ENCODE data around the gene TFCP2. TPM values are rescaled to one million over a fixed set of nuclear protein-coding genes. Genes with fewer than 3 reads are reported as not detected.

TFCP2 gene
- total and polyA plus RNA-seq, 10 donors = 10.2 to 33.1 (median 24.0) TPM

DNA sequence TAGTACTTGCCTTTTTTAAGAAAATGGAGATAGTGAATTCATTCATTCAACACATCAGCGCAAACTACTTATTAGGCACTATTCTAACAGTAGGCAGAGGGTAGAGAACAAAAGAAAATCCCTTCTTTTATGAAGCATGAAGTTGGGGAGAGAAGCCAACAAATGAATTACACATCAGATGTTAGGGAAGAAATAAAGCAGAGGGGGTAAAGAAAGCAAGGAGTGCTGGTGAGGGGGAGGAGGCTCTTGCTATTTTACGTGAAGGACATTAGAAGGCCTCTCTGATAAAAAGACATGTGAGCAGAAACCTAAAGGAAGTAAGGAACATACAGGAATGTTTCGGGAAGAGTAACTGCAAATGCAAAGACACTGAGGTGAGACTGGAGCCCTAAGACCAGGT is 22.2 kb downstream of the TFCP2 start:
- peaks cover 0 to 3% (median 0%) of the 10 kb centered on the region in 6 donors for H3K36me3 ChIP-seq
- DNase-seq = no peak
- H3K9me3 ChIP-seq = no peaks in the 10 kb centered on the region
- H3K4me1 ChIP-seq = peaks cover 0 to 16% (median 0%) of the 10 kb centered on the region in 6 donors
- no peak overlapping the region for H3K27ac ChIP-seq
- TF ChIP-seq POLR2A (IDR thresholded peaks at IDR 0.05) = no peak
- intact Hi-C loops (cut with DNase I; ENCODE audit: low total_unique reads) = no loop called here
- 62 to 63% (median 62%) methylated on average over 3 of the region's 3 CpGs for WGBS, 5 donors
- H3K27me3 ChIP-seq (replicated peaks in 1 of 7) = no peaks in the 10 kb centered on the region
- H3K4me3 ChIP-seq = no peak overlapping the region

GRCh38 chr12:51147309-51147708 is 25.6 kb downstream of the TFCP2 start:
- H3K27ac ChIP-seq = no peak overlapping the region
- H3K4me1 ChIP-seq = peaks cover 0 to 10% (median 0%) of the 10 kb centered on the region in 6 donors
- 74 to 97% (median 85%) methylated on average over 1 of the region's 1 CpG for whole genome bisulfite sequencing, 5 donors
- H3K36me3 ChIP-seq = peaks cover 0 to 12% (median 0%) of the 10 kb centered on the region in 6 donors
- no peak for TF ChIP-seq POLR2A (IDR thresholded peaks at IDR 0.05)
- no peaks in the 10 kb centered on the region for H3K27me3 ChIP-seq (replicated peaks in 1 of 7)
- intact Hi-C loops (cut with DNase I; ENCODE audit: low total_unique reads) = no loop called here
- no peaks in the 10 kb centered on the region for H3K9me3 ChIP-seq
- H3K4me3 ChIP-seq = no peak overlapping the region
- DNase-seq = no peak

DNA sequence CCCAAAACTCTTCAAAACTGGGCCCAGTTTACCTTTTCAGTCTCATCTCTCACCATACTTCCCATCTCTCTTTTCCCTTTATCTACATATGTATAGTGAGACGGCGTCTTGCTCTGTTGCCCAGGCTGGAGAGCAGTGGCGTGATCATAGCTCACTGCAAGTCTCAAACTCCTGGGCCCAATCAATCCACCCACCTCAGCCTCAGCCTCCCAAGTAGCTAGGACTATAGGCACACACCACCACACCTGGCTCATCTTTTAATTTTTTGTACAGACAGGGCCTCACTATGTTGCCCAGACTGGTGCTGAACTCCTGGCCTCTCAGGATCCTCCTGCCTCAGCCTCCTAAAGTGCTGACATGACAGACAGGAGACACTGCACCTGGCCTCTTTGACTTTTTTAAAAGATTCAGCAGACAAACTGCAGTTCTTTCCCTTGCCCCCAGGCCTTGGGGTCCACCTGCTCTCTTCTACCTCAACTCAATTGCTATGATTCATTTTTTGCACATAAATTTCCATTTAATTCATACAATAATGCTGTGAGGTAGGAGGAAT is 33.6 kb downstream of the TFCP2 start:
- intact Hi-C loops (cut with DNase I; ENCODE audit: low total_unique reads) = no loop called here
- WGBS, 5 donors = 64 to 100% (median 99%) methylated on average over 3 of the region's 3 CpGs
- Histone ChIP-seq H3K27me3 (replicated peaks in 1 of 7) (no peaks in the 10 kb centered on the region), H3K9me3 (no peaks in the 10 kb centered on the region), H3K36me3 (peaks cover 0 to 49% (median 9%) of the 10 kb centered on the region in 6 donors), H3K27ac (no peak overlapping the region), H3K4me1 (no peaks in the 10 kb centered on the region), H3K4me3 (no peak overlapping the region)
- no peak for TF ChIP-seq POLR2AphosphoS5 (IDR thresholded peaks at IDR 0.05)
- no peak for TF ChIP-seq CTCF (IDR thresholded peaks at IDR 0.05 in 8 of 11, conservative IDR thresholded peaks at IDR 0.05 in 3 of 11)
- no peak for TF ChIP-seq POLR2A (IDR thresholded peaks at IDR 0.05)
- no peak for DNase-seq

DNA sequence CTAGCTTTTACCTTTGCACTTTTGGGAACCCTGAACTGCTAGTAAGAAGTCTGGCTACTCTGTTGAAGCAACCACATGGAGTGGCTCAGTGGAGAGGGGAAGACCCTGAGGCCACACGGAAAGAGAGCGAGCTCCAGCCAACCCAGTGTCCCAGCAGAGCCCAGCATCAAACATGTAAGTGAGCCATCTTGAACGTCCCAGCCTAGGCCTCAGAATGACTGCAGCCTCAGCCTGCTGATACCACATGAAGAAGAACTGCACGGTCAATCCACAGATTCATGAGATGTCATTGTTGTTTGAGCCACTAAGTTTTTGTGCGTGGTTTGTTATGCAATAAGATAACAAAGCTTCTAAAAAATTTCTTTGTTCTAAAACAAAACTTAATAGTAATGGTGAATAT is 40.2 kb downstream of the TFCP2 start:
- intact Hi-C loops (cut with DNase I; ENCODE audit: low total_unique reads) = no loop called here
- DNase-seq = no peak
- H3K4me3 ChIP-seq = no peak overlapping the region
- H3K9me3 ChIP-seq = no peaks in the 10 kb centered on the region
- TF ChIP-seq POLR2AphosphoS5 (IDR thresholded peaks at IDR 0.05) (no peak), CTCF (IDR thresholded peaks at IDR 0.05 in 8 of 11, conservative IDR thresholded peaks at IDR 0.05 in 3 of 11) (no peak), POLR2A (IDR thresholded peaks at IDR 0.05) (no peak)
- no peaks in the 10 kb centered on the region for H3K27me3 ChIP-seq (replicated peaks in 1 of 7)
- H3K4me1 ChIP-seq = no peaks in the 10 kb centered on the region
- no peak overlapping the region for H3K27ac ChIP-seq
- H3K36me3 ChIP-seq = peaks cover 0 to 54% (median 8%) of the 10 kb centered on the region in 6 donors
- WGBS, 5 donors = 60 to 91% (median 84%) methylated on average over 4 to 5 of the region's 5 CpGs

DNA sequence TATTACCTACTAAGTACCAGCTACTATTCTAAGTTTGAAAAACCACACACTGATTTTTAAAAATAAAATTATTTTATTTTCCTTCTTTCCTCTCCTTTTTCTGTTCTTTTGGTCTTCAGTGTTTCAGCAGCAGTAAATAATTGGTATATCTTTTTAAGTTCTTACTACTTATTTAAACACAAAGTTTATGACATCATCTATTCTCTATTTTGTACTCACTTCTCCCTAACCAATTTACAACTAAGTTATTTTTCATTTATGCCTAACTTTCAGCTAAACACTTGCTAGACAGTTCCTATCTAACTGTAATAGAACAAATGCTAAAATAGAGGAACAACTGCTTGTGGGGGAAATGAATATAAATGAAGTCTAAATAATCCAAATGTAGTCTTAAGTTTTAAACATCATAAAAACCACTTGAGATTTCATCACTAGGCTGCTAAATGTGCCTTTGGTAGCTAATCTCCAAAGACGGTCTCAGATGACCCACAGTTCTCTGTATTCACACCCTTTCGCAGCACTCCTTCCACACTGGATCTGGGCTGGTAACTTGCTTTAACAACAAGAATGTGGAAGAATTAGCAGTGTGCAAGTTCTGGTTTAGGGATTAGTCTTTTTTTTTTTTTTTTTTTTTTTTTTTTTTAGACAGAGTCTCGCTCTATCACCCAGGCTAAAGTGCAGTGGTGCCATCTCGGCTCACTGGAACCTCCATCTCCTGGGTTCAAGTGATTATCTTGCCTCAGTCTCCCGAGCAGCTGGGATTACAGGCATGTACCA is 41.0 kb downstream of the TFCP2 start:
- Histone ChIP-seq H3K4me3 (no peak overlapping the region), H3K9me3 (no peaks in the 10 kb centered on the region), H3K27ac (no peak overlapping the region), H3K4me1 (no peaks in the 10 kb centered on the region), H3K27me3 (replicated peaks in 1 of 7) (no peaks in the 10 kb centered on the region), H3K36me3 (peaks cover 0 to 48% (median 8%) of the 10 kb centered on the region in 6 donors)
- WGBS, 5 donors = 88 to 94% (median 91%) methylated on average over 5 of the region's 5 CpGs
- DNase-seq = no peak
- TF ChIP-seq CTCF (IDR thresholded peaks at IDR 0.05 in 8 of 11, conservative IDR thresholded peaks at IDR 0.05 in 3 of 11) = no peak
- TF ChIP-seq POLR2A (IDR thresholded peaks at IDR 0.05) = no peak
- no peak for TF ChIP-seq POLR2AphosphoS5 (IDR thresholded peaks at IDR 0.05)
- intact Hi-C loops (cut with DNase I; ENCODE audit: low total_unique reads) = no loop called here
